Measurements from ENCODE around the gene PCDHGC3.

Gene PCDHGC3

DNA sequence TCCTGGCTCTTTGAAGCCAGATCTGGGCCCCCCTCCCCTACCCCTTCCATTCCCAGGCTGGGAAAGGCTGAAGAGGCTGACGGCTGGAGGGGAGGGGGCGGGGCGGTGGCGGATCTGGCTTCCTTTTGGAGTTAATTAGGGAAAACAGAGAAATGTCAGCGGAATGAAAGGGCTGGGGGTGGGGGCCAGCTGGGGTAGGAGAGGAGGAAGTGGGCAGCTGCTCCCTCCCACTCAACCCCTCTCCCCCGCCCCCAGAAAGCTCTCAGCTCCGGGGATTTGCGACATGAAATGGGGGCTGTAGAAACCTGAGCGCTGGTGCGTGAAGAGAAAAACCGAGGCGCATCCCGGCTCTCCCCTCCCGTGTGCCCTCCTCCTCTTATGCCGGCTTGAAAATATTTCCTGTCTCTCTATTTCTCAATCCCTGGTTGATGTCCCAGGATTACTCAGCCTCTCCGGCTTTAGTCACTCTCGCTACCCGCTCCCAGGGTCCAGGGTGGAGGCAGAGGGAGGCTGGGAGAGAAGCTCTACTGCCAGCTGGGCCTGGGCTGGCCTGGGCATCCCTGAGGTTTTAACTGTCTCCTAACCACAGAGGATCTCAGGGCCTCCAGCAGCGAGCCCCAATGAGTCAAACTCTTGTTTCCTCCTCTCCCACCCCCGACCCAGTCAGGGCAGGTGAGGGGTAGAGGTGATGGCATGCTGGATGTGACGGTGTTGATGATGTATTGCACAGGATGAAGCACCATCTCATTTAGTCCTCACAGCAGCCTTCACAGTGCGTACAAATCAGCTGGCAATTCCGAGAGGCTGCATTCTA lies 33.2 kb downstream of the PCDHGC3 start:
- DNase-seq, result peak in 1 of 2 donors; percentile 11

DNA sequence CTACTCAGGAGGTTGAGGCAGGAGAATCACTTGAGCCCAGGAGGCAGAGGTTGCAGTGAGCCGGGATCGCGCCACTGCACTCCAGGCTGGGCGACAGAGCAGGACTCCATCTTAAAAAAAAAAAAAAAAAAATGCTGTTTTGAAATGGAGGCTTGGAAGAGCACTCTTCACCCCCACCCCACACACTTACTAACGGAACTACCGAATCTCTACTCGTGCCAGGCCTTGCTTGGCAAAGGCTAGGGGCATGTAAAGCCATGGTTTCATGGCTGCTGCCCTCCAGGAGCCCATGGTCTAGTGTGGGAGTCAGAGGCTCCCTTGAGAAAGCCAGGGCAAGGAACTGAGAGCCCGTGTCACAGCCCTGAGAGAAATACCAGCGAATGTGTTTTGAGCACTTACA lies 34.4 kb downstream of the PCDHGC3 start:
- no peak for DNase-seq

GRCh38 chr5:141510850-141511601 lies 35.3 kb downstream of the PCDHGC3 start:
- DNase-seq, result no peak

GRCh38 chr5:141511771-141512325 lies 36.1 kb downstream of the PCDHGC3 start:
- no peak for DNase-seq

- DNase-seq, result peak; percentile 89 to 92
Observed at GRCh38 chr5:141512390-141512910, 36.7 kb downstream of the PCDHGC3 start.

DNA sequence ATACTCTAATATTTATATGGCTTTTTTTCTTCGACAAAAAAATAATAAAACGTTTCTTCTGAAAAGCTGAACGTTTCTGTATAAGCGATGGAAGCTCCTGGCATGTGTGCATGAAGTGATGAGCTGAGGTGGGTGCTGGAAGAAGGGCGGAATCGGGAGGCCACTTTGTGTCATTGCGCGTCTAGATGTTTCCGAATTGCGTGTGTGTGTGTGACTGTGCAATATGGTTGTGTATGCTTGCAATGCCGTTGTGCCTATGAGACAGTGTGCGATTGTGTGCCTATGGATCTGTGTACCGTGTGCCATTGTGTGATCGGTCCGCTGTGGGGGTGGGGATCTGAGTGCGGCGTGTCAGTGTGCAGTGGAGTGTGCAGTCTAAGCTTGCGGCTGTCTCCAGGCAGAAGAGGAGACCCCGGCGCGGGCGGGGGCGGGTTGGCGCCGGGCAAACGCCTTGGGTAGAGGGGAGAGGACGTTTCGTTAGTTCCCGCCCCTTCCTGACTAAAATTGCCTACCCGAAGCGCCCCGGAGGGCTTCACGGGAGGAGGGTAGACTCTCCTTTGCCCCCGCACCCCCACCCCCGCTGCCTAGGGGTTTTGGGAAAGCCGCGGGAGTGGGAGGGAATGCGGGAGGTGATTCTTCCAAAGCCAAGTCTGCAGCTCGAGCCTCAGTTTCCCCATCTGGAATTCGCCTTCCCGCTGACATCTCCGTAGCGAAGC lies 37.3 kb downstream of the PCDHGC3 start:
- peak; percentile 32 to 33 for DNase-seq

DNA sequence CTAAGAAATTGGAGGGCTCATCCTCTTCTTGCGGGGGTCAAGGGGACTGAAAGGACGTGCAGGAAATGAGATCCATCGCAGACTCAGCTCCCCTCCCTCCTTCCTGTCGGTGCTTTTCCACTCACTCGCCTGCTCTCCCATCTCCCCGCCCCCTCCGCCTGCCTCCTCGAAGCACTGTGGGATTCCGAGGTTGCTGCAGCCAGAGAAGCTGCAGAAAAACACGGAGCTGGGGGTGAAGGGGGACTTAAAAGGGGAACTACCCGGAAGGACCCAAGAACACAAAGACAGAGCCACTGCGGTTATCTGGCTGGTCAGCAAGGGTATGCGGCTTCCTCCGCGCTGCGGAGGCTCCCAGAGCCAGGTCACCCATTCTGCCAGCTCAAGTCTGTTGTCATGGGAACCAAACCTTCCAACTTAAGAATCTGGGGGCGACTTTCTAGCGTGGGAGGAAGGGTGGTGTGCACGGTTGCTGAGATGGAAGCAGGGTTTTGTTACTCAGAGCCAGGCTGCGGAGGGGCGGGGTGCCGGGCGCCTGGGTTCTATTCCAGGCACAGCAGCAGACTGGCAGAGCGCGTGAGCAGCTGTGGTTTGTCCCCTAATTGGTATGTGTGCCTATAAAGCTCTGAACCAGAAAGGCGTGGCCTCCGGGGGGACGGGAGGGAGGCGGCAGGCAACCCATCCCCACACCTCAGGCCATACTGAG lies 38.0 kb downstream of the PCDHGC3 start:
- DNase-seq, result peak; percentile 51 to 55

- DNase-seq, result no peak
Observed at GRCh38 chr5:141514330-141515133, 38.8 kb downstream of the PCDHGC3 start.

- no peak for DNase-seq
Observed at GRCh38 chr5:141515141-141515540, 39.4 kb downstream of the PCDHGC3 start.

- no peak for DNase-seq
Observed at GRCh38 chr5:141515946-141516671, 40.3 kb downstream of the PCDHGC3 start.

DNA sequence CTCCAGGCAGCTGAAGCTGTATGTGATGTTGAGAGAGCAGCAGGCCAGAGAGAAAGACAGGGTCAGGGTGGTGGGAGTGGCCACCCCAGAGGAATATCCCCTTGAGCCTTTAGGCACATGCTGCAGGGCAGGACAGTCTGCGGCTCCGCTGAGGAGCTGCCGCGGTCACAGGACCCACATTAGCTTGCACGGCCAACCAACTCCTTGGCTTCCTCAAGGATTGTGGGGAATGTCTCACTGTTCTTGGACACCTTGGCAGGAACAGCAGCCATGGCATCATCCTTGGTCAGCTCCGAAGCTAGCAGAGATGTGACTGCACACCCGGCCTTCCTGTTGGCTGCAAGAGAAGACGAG lies 40.9 kb downstream of the PCDHGC3 start:
- DNase-seq, result no peak

GRCh38 chr5:141517312-141517711 lies 41.5 kb downstream of the PCDHGC3 start:
- no peak for DNase-seq

DNA sequence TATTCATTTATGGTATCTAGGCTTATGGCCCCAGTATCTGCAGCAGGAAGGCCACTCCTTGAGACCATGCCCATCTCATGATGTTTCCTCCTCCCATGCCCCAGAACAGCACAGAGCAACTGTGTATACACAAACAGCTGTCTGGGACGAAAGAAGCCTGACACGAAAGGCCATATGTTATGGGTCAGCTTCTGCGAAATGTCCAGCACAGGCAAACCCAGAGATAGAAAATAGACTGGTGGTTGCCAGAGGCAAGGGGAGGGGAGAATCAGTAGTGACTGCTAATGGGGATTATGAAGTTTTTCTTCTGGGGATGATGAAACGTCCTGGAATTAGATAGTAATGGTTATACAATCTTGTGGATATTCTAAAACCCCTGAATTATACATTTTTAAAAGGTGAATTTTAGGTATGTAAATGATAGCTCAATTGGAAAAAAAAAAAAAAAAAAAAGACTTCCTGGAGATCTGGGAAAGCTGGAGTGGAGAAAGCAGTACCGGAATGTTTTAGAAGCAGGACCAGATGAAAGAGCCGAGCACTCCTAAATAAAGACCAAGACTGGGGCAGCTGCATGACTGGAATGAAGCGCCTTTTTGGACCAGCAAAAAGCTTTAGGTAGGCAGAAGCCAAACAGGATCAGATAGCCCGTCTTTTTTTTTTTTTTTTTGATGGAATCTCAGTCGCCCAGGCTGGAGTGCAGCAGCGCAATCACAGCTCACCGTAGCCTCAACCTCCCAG lies 42.3 kb downstream of the PCDHGC3 start:
- no peak for DNase-seq

DNA sequence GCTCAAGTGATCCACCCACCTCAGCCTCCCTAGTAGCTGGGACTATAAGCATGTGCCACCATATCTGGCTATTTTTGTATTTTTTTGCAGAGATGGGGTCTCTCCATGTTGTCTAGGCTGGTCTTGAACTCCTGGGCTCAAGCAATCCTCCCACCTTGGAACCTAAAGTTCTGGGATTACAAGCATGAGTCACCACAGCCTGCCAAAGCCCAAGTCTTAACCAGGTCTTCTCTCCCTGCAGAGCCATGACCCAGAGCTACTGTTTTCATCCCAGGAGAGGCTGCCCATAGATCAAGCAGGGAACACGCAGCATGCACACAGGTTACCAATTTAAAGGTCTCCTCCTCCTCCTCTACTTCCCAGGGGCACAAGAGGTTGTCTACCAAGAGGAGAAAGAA lies 42.9 kb downstream of the PCDHGC3 start:
- no peak for DNase-seq

GRCh38 chr5:141519605-141520565 lies 44.1 kb downstream of the PCDHGC3 start:
- DNase-seq, result no peak

- no peak for DNase-seq
Observed at GRCh38 chr5:141521244-141521781, 45.5 kb downstream of the PCDHGC3 start.

GRCh38 chr5:141522301-141522700 lies 46.5 kb downstream of the PCDHGC3 start:
- no peak for DNase-seq

DNA sequence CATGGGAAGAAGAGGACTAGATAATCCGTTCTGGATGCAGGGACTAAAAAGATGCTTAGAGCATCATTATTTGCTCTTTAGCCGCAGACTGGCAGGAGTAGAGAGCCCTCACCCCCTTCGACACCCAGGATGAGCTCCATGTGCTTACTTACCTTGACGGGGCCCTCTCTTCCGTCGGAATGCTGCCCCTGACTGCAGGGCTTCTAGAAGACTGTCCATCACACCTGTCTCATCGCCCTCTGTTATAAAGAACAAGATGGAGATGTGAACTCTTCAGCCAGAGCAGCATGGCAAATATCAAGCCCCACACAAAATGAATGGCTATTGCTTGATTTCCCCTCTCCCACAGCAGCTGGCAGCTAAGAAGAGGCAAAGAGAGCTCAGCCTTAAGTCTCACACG lies 48.2 kb downstream of the PCDHGC3 start:
- DNase-seq, result no peak
